GM21381 (cell line): ENCODE data around the gene SPOCK1.

Source experiments
- ATAC-seq: cut with Tn5 transposase; IDR thresholded peaks from one replicate; pipeline ENCODE4 v1.9.1; 2021; ENCODE audit warnings: mild to moderate bottlenecking, moderate library complexity; ENCODE audit not compliant: unreplicated experiment

The SPOCK1 gene

GRCh38 chr5:137366526-137366925 is 132.6 kb downstream of the SPOCK1 start:
- ATAC-seq = no peak

- ATAC-seq = no peak
Observed at GRCh38 chr5:137365126-137365865, 133.8 kb downstream of the SPOCK1 start.

GRCh38 chr5:137361280-137361679 is 137.8 kb downstream of the SPOCK1 start:
- ATAC-seq = no peak

GRCh38 chr5:137360607-137361006 is 138.5 kb downstream of the SPOCK1 start:
- ATAC-seq = no peak

- no peak for ATAC-seq
Observed at GRCh38 chr5:137359941-137360340, 139.2 kb downstream of the SPOCK1 start.

- ATAC-seq = no peak
Observed at GRCh38 chr5:137357436-137357835, 141.7 kb downstream of the SPOCK1 start.

- no peak for ATAC-seq
Observed at GRCh38 chr5:137356127-137356526, 143.0 kb downstream of the SPOCK1 start.

- ATAC-seq = no peak
Observed at GRCh38 chr5:137355708-137356107, 143.4 kb downstream of the SPOCK1 start.

GRCh38 chr5:137352095-137352494 is 147.0 kb downstream of the SPOCK1 start:
- no peak for ATAC-seq

- no peak for ATAC-seq
Observed at GRCh38 chr5:137350791-137351190, 148.3 kb downstream of the SPOCK1 start.

- no peak for ATAC-seq
Observed at GRCh38 chr5:137348759-137349158, 150.4 kb downstream of the SPOCK1 start.

GRCh38 chr5:137347865-137348264 is 151.3 kb downstream of the SPOCK1 start:
- no peak for ATAC-seq

- no peak for ATAC-seq
Observed at GRCh38 chr5:137346281-137346680, 152.8 kb downstream of the SPOCK1 start.

- ATAC-seq = no peak
Observed at GRCh38 chr5:137345396-137345795, 153.7 kb downstream of the SPOCK1 start.

GRCh38 chr5:137344723-137345322 is 154.3 kb downstream of the SPOCK1 start:
- ATAC-seq = no peak

GRCh38 chr5:137344021-137344420 is 155.1 kb downstream of the SPOCK1 start:
- no peak for ATAC-seq

- ATAC-seq = no peak
Observed at GRCh38 chr5:137342764-137343163, 156.4 kb downstream of the SPOCK1 start.

- ATAC-seq = no peak
Observed at GRCh38 chr5:137341831-137342230, 157.3 kb downstream of the SPOCK1 start.

- ATAC-seq = no peak
Observed at GRCh38 chr5:137340881-137341280, 158.2 kb downstream of the SPOCK1 start.

GRCh38 chr5:137336565-137337120 is 162.5 kb downstream of the SPOCK1 start:
- ATAC-seq = no peak

GRCh38 chr5:137336161-137336560 is 163.0 kb downstream of the SPOCK1 start:
- no peak for ATAC-seq

- ATAC-seq = no peak
Observed at GRCh38 chr5:137335493-137335892, 163.6 kb downstream of the SPOCK1 start.
